CD4-positive, alpha-beta memory T cell (primary cell): Measurements from ENCODE around the gene PTPN14. TPM values are rescaled to one million over a fixed set of nuclear protein-coding genes. Genes with fewer than 3 reads are reported as not detected.

Experiments
- CTCF ChIA-PET: fragments of 350-600 bp; sonication (Branson Sonifier 250); formaldehyde crosslinking; loops from one replicate; lab custom pipeline; 2021; ENCODE audit warnings: inconsistent platforms; ENCODE audit not compliant: partially characterized antibody; lab: Charles Lee
- POLR2A ChIA-PET: fragments of 350-600 bp; sonication (Branson Sonifier 250); formaldehyde crosslinking; loops from one replicate; lab custom pipeline; 2021; ENCODE audit not compliant: partially characterized antibody; lab: Charles Lee
- DNase-seq, 5 donors: peaks; one replicate each; pipeline versions ENCODE4 v3.0.0 to v3.0.0-alpha.2; 2020 to 2022; ENCODE audit warnings: mixed read lengths in 1 of 5
- H3K27ac ChIP-seq: one replicate; pipeline ENCODE4 v1.7.0; 2013; ENCODE audit warnings: low read depth, low read length
- H3K27me3 ChIP-seq: 2 replicates; pipeline ENCODE4 v1.7.0; 2013; ENCODE audit warnings: mild to moderate bottlenecking, low read length, moderate library complexity; ENCODE audit not compliant: insufficient read depth
- H3K36me3 ChIP-seq: 2 replicates; pipeline ENCODE4 v1.7.0; 2013; ENCODE audit warnings: mild to moderate bottlenecking, low read length, moderate library complexity; ENCODE audit not compliant: insufficient read depth
- H3K4me1 ChIP-seq: 2 replicates; pipeline ENCODE4 v1.7.0; 2013; ENCODE audit warnings: mild to moderate bottlenecking, low read length, moderate library complexity; ENCODE audit not compliant: insufficient read depth
- H3K4me3 ChIP-seq, 2 donors: one replicate each; pipeline ENCODE4 v1.7.0; 2013; ENCODE audit warnings: low read length in 2 of 2, mild to moderate bottlenecking in 1 of 2
- H3K9me3 ChIP-seq, 2 donors: one replicate each; pipeline ENCODE4 v1.7.0; 2013; ENCODE audit warnings: low read length in 2 of 2, control low read depth in 1 of 2; ENCODE audit not compliant: control insufficient read depth in 1 of 2
- H3K27ac Mint-ChIP-seq, 7 donors: one replicate each; pipeline ENCODE4 v1.8.0; 2020 to 2021; ENCODE audit warnings: mixed read lengths in 7 of 7, mild to moderate bottlenecking in 6 of 7, inconsistent platforms in 3 of 7, moderate library complexity in 3 of 7
- H3K27me3 Mint-ChIP-seq, 2 donors: one replicate each; pipeline ENCODE4 v1.8.0; 2020 to 2021; ENCODE audit warnings: mixed read lengths in 2 of 2
- H3K36me3 Mint-ChIP-seq, 2 donors: one replicate each; pipeline ENCODE4 v1.8.0; 2020 to 2021; ENCODE audit warnings: mixed read lengths in 2 of 2, inconsistent platforms in 1 of 2, mild to moderate bottlenecking in 1 of 2
- H3K4me1 Mint-ChIP-seq, 4 donors: one replicate each; pipeline ENCODE4 v1.8.0; 2020 to 2021; ENCODE audit warnings: mixed read lengths in 4 of 4, mild to moderate bottlenecking in 1 of 4
- H3K4me3 Mint-ChIP-seq, 8 donors: one replicate each; pipeline ENCODE4 v1.8.0; 2020 to 2021; ENCODE audit warnings: mixed read lengths in 8 of 8, mild to moderate bottlenecking in 7 of 8, moderate library complexity in 6 of 8, inconsistent platforms in 3 of 8
- H3K9me3 Mint-ChIP-seq, 8 donors: one replicate each; pipeline ENCODE4 v1.8.0; 2020 to 2021; ENCODE audit warnings: mixed read lengths in 8 of 8, mild to moderate bottlenecking in 5 of 8, inconsistent platforms in 3 of 8, moderate library complexity in 1 of 8
- intact Hi-C: fragments of 100-400 bp; cut with micrococcal nuclease; formaldehyde crosslinking; loops from one replicate; pipeline ENCODE4 v1.15.1; 2023
- polyA plus RNA-seq, 2 donors: library from polyadenylated mRNA; unstranded; fragments of 300-500 nt; fragmentation: Illumina TruSeq; gene quantifications; one replicate each; pipeline ENCODE4 v1.2.3, GENCODE V29; 2021
- total RNA-seq, 2 experiments: library from RNA; stranded (reverse); gene quantifications; one replicate each; pipeline ENCODE4 v1.2.3, GENCODE V29; 2021

Gene PTPN14
- total and polyA plus RNA-seq, 4 experiments from 2014 or later = 0.03 to 0.28 (median 0.20) TPM; not detected in 1

- Mint-ChIP-seq H3K9me3 (no peaks in the 10 kb centered on the region), H3K4me1 (peaks cover 0 to 18% (median 1%) of the 10 kb centered on the region in 4 donors), H3K27ac (no peak overlapping the region), H3K27me3 (peaks cover 39 to 46% of the 10 kb centered on the region in 2 donors), H3K4me3 (peak overlapping the region in 4 of 8 donors; percentile 42 to 79 (median 51)), H3K36me3 (no peaks in the 10 kb centered on the region)
- no peaks in the 10 kb centered on the region for H3K4me1 ChIP-seq
- no peaks in the 10 kb centered on the region for H3K36me3 ChIP-seq
- no peak overlapping the region for H3K27ac ChIP-seq
- DNase-seq = no peak
- ChIA-PET POLR2A (no interaction called here), CTCF (no interaction called here)
- intact Hi-C loops = no loop called here
- H3K4me3 ChIP-seq = no peak overlapping the region
- peaks cover 5% of the 10 kb centered on the region for H3K27me3 ChIP-seq
- no peaks in the 10 kb centered on the region for H3K9me3 ChIP-seq
Measured at GRCh38 chr1:214552174-214552608, 789 bp upstream of the PTPN14 start.

GRCh38 chr1:214550857-214551435 is 456 bp downstream of the PTPN14 start:
- no peak for DNase-seq
- Mint-ChIP-seq H3K27ac (peak overlapping the region in 1 of 7 donors; percentile 22), H3K36me3 (no peaks in the 10 kb centered on the region), H3K9me3 (no peaks in the 10 kb centered on the region), H3K4me3 (peak overlapping the region in 6 of 8 donors; percentile 17 to 71 (median 56)), H3K27me3 (peaks cover 36 to 46% of the 10 kb centered on the region in 2 donors), H3K4me1 (peaks cover 0 to 21% (median 1%) of the 10 kb centered on the region in 4 donors)
- Histone ChIP-seq H3K9me3 (no peaks in the 10 kb centered on the region), H3K4me1 (no peaks in the 10 kb centered on the region), H3K27ac (no peak overlapping the region), H3K27me3 (peaks cover 5% of the 10 kb centered on the region), H3K4me3 (no peak overlapping the region), H3K36me3 (no peaks in the 10 kb centered on the region)
- intact Hi-C loops = no loop called here
- POLR2A ChIA-PET = no interaction called here
- CTCF ChIA-PET = no interaction called here

- Histone ChIP-seq H3K4me1 (no peaks in the 10 kb centered on the region), H3K4me3 (no peak overlapping the region), H3K9me3 (no peaks in the 10 kb centered on the region), H3K36me3 (no peaks in the 10 kb centered on the region), H3K27ac (no peak overlapping the region), H3K27me3 (peaks cover 5% of the 10 kb centered on the region)
- intact Hi-C loops = no loop called here
- ChIA-PET CTCF (no interaction called here), POLR2A (no interaction called here)
- Mint-ChIP-seq H3K27ac (peak overlapping the region in 1 of 7 donors; percentile 22), H3K9me3 (no peaks in the 10 kb centered on the region), H3K27me3 (peaks cover 36 to 46% of the 10 kb centered on the region in 2 donors), H3K4me3 (peak overlapping the region in 4 of 8 donors; percentile 30 to 71 (median 46)), H3K4me1 (peaks cover 0 to 21% (median 1%) of the 10 kb centered on the region in 4 donors), H3K36me3 (no peaks in the 10 kb centered on the region)
- DNase-seq = no peak
Measured at GRCh38 chr1:214550013-214550856, 1.2 kb downstream of the PTPN14 start.

GRCh38 chr1:214549604-214550003 is 1.8 kb downstream of the PTPN14 start:
- DNase-seq = no peak
- H3K27me3 ChIP-seq = peaks cover 5% of the 10 kb centered on the region
- Mint-ChIP-seq H3K27me3 (peaks cover 36 to 47% of the 10 kb centered on the region in 2 donors), H3K4me1 (peaks cover 0 to 21% (median 1%) of the 10 kb centered on the region in 4 donors), H3K4me3 (no peak overlapping the region), H3K36me3 (no peaks in the 10 kb centered on the region), H3K9me3 (no peaks in the 10 kb centered on the region), H3K27ac (no peak overlapping the region)
- H3K36me3 ChIP-seq = no peaks in the 10 kb centered on the region
- intact Hi-C loops = no loop called here
- POLR2A ChIA-PET = no interaction called here
- CTCF ChIA-PET = no interaction called here
- no peak overlapping the region for H3K27ac ChIP-seq
- H3K4me3 ChIP-seq = no peak overlapping the region
- no peaks in the 10 kb centered on the region for H3K9me3 ChIP-seq
- no peaks in the 10 kb centered on the region for H3K4me1 ChIP-seq

GRCh38 chr1:214548988-214549387 is 2.4 kb downstream of the PTPN14 start:
- no peaks in the 10 kb centered on the region for H3K36me3 ChIP-seq
- H3K27ac Mint-ChIP-seq = no peak overlapping the region
- no peaks in the 10 kb centered on the region for H3K4me1 ChIP-seq
- DNase-seq = no peak
- H3K27me3 Mint-ChIP-seq = peaks cover 36 to 47% of the 10 kb centered on the region in 2 donors
- CTCF ChIA-PET = no interaction called here
- H3K4me3 ChIP-seq = no peak overlapping the region
- H3K9me3 ChIP-seq = no peaks in the 10 kb centered on the region
- peaks cover 0 to 21% (median 1%) of the 10 kb centered on the region in 4 donors for H3K4me1 Mint-ChIP-seq
- peaks cover 5% of the 10 kb centered on the region for H3K27me3 ChIP-seq
- H3K36me3 Mint-ChIP-seq = no peaks in the 10 kb centered on the region
- intact Hi-C loops = no loop called here
- H3K9me3 Mint-ChIP-seq = no peaks in the 10 kb centered on the region
- no peak overlapping the region for H3K27ac ChIP-seq
- H3K4me3 Mint-ChIP-seq = no peak overlapping the region
- POLR2A ChIA-PET = no interaction called here

- CTCF ChIA-PET = interaction anchor here (1.0 kb wide), 2 partner anchors 10 to 160 kb away, joined by 3 read pairs; no protein-coding TSS in a partner anchor
- Histone ChIP-seq H3K4me1 (no peaks in the 10 kb centered on the region), H3K4me3 (no peak overlapping the region), H3K27me3 (peaks cover 5% of the 10 kb centered on the region), H3K27ac (no peak overlapping the region), H3K9me3 (no peaks in the 10 kb centered on the region), H3K36me3 (no peaks in the 10 kb centered on the region)
- no peaks in the 10 kb centered on the region for H3K9me3 Mint-ChIP-seq
- H3K27ac Mint-ChIP-seq = no peak overlapping the region
- peaks cover 33 to 45% of the 10 kb centered on the region in 2 donors for H3K27me3 Mint-ChIP-seq
- H3K4me3 Mint-ChIP-seq = no peak overlapping the region
- H3K4me1 Mint-ChIP-seq = peaks cover 0 to 21% (median 1%) of the 10 kb centered on the region in 4 donors
- DNase-seq = no peak
- intact Hi-C loops = no loop called here
- POLR2A ChIA-PET = no interaction called here
- H3K36me3 Mint-ChIP-seq = no peaks in the 10 kb centered on the region
Measured at GRCh38 chr1:214548271-214548670, 3.1 kb downstream of the PTPN14 start.

GRCh38 chr1:214547747-214548146 is 3.7 kb downstream of the PTPN14 start:
- Mint-ChIP-seq H3K4me3 (no peak overlapping the region), H3K9me3 (no peaks in the 10 kb centered on the region), H3K27ac (no peak overlapping the region), H3K27me3 (peaks cover 30 to 42% of the 10 kb centered on the region in 2 donors), H3K36me3 (no peaks in the 10 kb centered on the region), H3K4me1 (peaks cover 0 to 21% (median 1%) of the 10 kb centered on the region in 4 donors)
- H3K27ac ChIP-seq = no peak overlapping the region
- no peaks in the 10 kb centered on the region for H3K9me3 ChIP-seq
- H3K36me3 ChIP-seq = no peaks in the 10 kb centered on the region
- H3K4me3 ChIP-seq = no peak overlapping the region
- no peak for DNase-seq
- ChIA-PET CTCF (interaction anchor here (1.0 to 1.3 kb wide), 3 partner anchors 9 to 159 kb away, joined by 3 read pairs; no protein-coding TSS in a partner anchor), POLR2A (no interaction called here)
- H3K4me1 ChIP-seq = no peaks in the 10 kb centered on the region
- intact Hi-C loops = no loop called here
- peaks cover 5% of the 10 kb centered on the region for H3K27me3 ChIP-seq
